ENCODE results near the gene C10orf105.

DNA sequence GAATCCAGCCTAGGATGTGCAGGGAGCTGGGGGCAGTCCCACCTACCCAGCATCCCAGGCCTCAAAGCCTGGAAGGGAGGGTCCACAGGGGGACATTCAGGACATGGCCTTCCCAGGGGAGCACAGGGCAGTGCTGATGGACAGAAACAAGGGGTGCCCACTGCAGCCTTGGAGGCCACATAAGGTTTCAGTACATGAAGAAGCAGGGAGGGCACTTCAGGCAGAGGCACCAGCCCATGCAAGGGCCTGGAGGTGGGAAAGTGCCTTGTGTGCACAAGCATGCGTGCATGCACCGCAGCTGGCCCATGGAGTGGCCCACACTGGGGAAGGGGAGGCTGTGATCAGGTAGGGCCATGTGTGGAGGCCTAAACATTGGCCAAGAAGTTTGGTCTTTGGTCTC, 9.1 kb downstream of the C10orf105 start:
- TF ChIP-seq, protein P1, sequence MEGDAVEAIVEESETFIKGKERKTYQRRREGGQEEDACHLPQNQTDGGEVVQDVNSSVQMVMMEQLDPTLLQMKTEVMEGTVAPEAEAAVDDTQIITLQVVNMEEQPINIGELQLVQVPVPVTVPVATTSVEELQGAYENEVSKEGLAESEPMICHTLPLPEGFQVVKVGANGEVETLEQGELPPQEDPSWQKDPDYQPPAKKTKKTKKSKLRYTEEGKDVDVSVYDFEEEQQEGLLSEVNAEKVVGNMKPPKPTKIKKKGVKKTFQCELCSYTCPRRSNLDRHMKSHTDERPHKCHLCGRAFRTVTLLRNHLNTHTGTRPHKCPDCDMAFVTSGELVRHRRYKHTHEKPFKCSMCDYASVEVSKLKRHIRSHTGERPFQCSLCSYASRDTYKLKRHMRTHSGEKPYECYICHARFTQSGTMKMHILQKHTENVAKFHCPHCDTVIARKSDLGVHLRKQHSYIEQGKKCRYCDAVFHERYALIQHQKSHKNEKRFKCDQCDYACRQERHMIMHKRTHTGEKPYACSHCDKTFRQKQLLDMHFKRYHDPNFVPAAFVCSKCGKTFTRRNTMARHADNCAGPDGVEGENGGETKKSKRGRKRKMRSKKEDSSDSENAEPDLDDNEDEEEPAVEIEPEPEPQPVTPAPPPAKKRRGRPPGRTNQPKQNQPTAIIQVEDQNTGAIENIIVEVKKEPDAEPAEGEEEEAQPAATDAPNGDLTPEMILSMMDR (IDR thresholded peaks at IDR 0.05; ENCODE audit: low read length), result no peak
- TF ChIP-seq EZH2 (IDR thresholded peaks at IDR 0.05; ENCODE audit: borderline replicate concordance, low read length), result no peak

All from OCI-LY1 (cell line).